A673 (cell line): ENCODE data around the gene APBA1. TPM values are rescaled to one million over a fixed set of nuclear protein-coding genes. Genes with fewer than 3 reads are reported as not detected.

Experiments used
- BruUV-seq: library from RNA; stranded (reverse); fragments of 400-500 nt; replicated peaks from 2 replicates; lab custom pipeline; 2021; lab: Mats Ljungman, UMichigan
- CTCF ChIA-PET: fragments of 300-600 bp; sonication (Branson Sonifier 250); formaldehyde crosslinking; loops from one replicate; lab custom pipeline; 2022; ENCODE audit warnings: antibody characterized with exemption; lab: Charles Lee
- POLR2A ChIA-PET: fragments of 300-600 bp; sonication (Branson Sonifier 250); formaldehyde crosslinking; loops from one replicate; lab custom pipeline; 2022; ENCODE audit warnings: antibody characterized with exemption; ENCODE audit not compliant: low non-redundant PET; lab: Charles Lee
- DNase-seq: peaks from one replicate; pipeline ENCODE4 v3.0.0-alpha.2; 2015; ENCODE audit warnings: low spot score
- H3K27ac ChIP-seq: fragments of 200-600 bp; sonication (generic); 2 replicates; pipeline ENCODE4 v1.5.1; 2016; ENCODE audit warnings: mixed run types, low read depth, mild to moderate bottlenecking, mixed read lengths, antibody characterized with exemption, low read length; ENCODE audit not compliant: poor library complexity, severe bottlenecking
- H3K27me3 ChIP-seq: fragments of 200-600 bp; sonication (generic); replicated peaks from 2 replicates; pipeline ENCODE4 v1.6.1; 2017; ENCODE audit warnings: mixed run types, low read depth, mild to moderate bottlenecking, mixed read lengths, antibody characterized with exemption, low read length; ENCODE audit not compliant: insufficient read depth, poor library complexity
- H3K36me3 ChIP-seq: fragments of 200-600 bp; sonication (generic); 2 replicates; pipeline ENCODE4 v1.6.1; 2016; ENCODE audit warnings: mixed run types, mild to moderate bottlenecking, mixed read lengths, antibody characterized with exemption, low read length; ENCODE audit not compliant: insufficient read depth, poor library complexity, severe bottlenecking
- H3K4me1 ChIP-seq: fragments of 200-600 bp; sonication (generic); 2 replicates; pipeline ENCODE4 v1.6.1; 2017; ENCODE audit warnings: mixed run types, mild to moderate bottlenecking, mixed read lengths, antibody characterized with exemption, low read length; ENCODE audit not compliant: insufficient read depth, poor library complexity, severe bottlenecking
- H3K4me3 ChIP-seq: fragments of 200-600 bp; sonication (generic); 2 replicates; pipeline ENCODE4 v1.5.1; 2016; ENCODE audit warnings: low read depth, mixed run types, mild to moderate bottlenecking, mixed read lengths, low read length; ENCODE audit not compliant: poor library complexity, severe bottlenecking
- H3K9me3 ChIP-seq: fragments of 200-600 bp; sonication (generic); 2 replicates; pipeline ENCODE4 v1.6.1; 2016; ENCODE audit warnings: mixed run types, low read depth, mild to moderate bottlenecking, mixed read lengths, antibody characterized with exemption, low read length; ENCODE audit not compliant: poor library complexity, severe bottlenecking
- EZH2 ChIP-seq: fragments of 200-600 bp; sonication (generic); IDR thresholded peaks from 2 replicates; pipeline ENCODE4 v1.6.1; 2017; ENCODE audit warnings: borderline replicate concordance, low read depth, mild to moderate bottlenecking, mixed read lengths, antibody characterized with exemption, low read length; ENCODE audit not compliant: poor library complexity, severe bottlenecking
- intact Hi-C: fragments of 100-400 bp; cut with micrococcal nuclease; formaldehyde crosslinking; loops from one replicate; pipeline ENCODE4 v1.10.0; 2022; ENCODE audit not compliant: unreplicated experiment
- total RNA-seq: library from RNA; stranded (reverse); gene quantifications from 2 replicates; pipeline ENCODE4 v1.2.3, GENCODE V29; 2021
- TF ChIP-seq, protein P1 (sequence below): fragments of 300-800, 200-600 bp; sonication (generic); conservative IDR thresholded peaks from 2 replicates; pipeline ENCODE4 v1.5.1; 2017; ENCODE audit warnings: low read depth, mild to moderate bottlenecking, antibody characterized with exemption, low read length, moderate library complexity, mixed read lengths

Gene APBA1
- total RNA-seq, 1 experiment from 2014 or later = 0.13 TPM

DNA sequence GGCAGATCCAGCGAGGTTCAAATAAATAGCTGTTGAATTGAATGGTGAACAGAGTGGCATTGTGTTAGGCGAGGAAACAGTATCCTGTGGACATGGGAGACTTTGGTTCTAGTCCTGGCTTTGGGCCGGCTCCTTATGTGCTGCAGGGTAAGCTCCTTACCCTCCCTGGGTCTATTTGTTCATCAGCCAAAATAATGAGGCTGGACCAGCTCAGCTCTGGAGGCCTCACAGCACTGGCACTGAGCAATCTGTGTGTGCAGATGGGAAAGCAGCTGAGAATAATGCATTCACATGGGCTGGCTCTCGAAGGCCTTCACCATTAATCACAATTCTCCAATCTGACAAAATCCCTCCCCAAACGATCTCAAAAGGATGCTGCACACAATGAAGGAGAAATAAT lies 81.9 kb downstream of the APBA1 start:
- Histone ChIP-seq H3K36me3 (no peaks in the 10 kb centered on the region), H3K27me3 (no peaks in the 10 kb centered on the region), H3K27ac (no peak overlapping the region), H3K4me3 (no peak overlapping the region), H3K4me1 (no peaks in the 10 kb centered on the region), H3K9me3 (no peaks in the 10 kb centered on the region)
- no TSS peak for BruUV-seq
- TF ChIP-seq, protein P1, sequence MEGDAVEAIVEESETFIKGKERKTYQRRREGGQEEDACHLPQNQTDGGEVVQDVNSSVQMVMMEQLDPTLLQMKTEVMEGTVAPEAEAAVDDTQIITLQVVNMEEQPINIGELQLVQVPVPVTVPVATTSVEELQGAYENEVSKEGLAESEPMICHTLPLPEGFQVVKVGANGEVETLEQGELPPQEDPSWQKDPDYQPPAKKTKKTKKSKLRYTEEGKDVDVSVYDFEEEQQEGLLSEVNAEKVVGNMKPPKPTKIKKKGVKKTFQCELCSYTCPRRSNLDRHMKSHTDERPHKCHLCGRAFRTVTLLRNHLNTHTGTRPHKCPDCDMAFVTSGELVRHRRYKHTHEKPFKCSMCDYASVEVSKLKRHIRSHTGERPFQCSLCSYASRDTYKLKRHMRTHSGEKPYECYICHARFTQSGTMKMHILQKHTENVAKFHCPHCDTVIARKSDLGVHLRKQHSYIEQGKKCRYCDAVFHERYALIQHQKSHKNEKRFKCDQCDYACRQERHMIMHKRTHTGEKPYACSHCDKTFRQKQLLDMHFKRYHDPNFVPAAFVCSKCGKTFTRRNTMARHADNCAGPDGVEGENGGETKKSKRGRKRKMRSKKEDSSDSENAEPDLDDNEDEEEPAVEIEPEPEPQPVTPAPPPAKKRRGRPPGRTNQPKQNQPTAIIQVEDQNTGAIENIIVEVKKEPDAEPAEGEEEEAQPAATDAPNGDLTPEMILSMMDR = no peak
- TF ChIP-seq EZH2 = no peak
- POLR2A ChIA-PET = no interaction called here
- no peak for DNase-seq
- intact Hi-C loops = no loop called here
- CTCF ChIA-PET = no interaction called here

DNA sequence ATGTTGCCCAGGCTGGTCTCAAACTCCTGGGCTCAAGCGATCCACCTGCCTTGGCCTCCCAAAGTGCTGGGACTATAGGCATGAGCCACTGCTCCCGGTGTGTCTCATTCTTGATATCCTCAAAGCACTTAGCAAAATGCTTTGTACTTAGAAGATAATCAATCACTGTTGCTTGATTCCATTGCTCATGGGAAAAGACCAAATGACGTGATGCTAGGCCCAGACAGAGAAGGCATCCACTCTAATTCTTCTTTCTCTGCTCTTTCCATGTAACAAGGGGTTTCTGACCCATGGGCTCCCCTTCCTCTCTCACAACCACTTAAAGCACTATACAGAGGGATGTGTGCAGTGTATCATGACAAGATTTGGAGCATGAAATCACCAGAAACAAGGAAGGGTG lies 83.0 kb downstream of the APBA1 start:
- H3K27me3 ChIP-seq = no peaks in the 10 kb centered on the region
- intact Hi-C loops = no loop called here
- ChIA-PET POLR2A (no interaction called here), CTCF (no interaction called here)
- H3K4me1 ChIP-seq = no peaks in the 10 kb centered on the region
- no peak for TF ChIP-seq EZH2
- TF ChIP-seq, protein P1 = no peak
- no peak overlapping the region for H3K27ac ChIP-seq
- no TSS peak for BruUV-seq
- H3K36me3 ChIP-seq = no peaks in the 10 kb centered on the region
- no peak overlapping the region for H3K4me3 ChIP-seq
- H3K9me3 ChIP-seq = no peaks in the 10 kb centered on the region
- DNase-seq = no peak

DNA sequence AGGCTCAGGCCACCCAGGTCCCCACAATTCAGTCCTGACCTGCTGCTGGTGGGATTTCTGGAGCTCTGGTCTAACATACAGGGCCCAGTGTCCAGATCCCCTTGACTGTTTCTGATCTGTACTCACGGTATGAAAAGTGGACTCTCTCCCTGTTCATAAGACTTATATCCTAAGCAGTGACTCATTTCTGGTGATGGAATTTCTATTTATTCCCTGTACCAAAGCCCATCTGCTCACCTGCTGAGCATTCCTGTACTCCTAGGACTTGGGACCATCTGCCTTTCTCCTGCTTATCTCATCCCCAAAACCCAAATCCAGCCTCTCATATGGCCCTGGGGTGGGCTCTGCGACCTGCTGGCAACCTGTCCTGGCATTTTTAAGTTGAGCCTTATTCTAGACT lies 86.6 kb downstream of the APBA1 start:
- TF ChIP-seq EZH2 = no peak
- TF ChIP-seq, protein P1 = no peak
- intact Hi-C loops = no loop called here
- DNase-seq = no peak
- POLR2A ChIA-PET = no interaction called here
- Histone ChIP-seq H3K27me3 (no peaks in the 10 kb centered on the region), H3K9me3 (no peaks in the 10 kb centered on the region), H3K36me3 (no peaks in the 10 kb centered on the region), H3K4me3 (no peak overlapping the region), H3K27ac (no peak overlapping the region), H3K4me1 (no peaks in the 10 kb centered on the region)
- CTCF ChIA-PET = no interaction called here
- no TSS peak for BruUV-seq
